NOMO-1 treated with DMSO at 0.1 percent for 48 hours (cell line): ENCODE measurements around the gene C1QTNF12.

ENCODE experiments used
- DNase-seq: peaks from one replicate; lab custom pipeline; 2025; ENCODE audit not compliant: unreplicated experiment; lab: John Stamatoyannopoulos, UW

Gene C1QTNF12

DNA sequence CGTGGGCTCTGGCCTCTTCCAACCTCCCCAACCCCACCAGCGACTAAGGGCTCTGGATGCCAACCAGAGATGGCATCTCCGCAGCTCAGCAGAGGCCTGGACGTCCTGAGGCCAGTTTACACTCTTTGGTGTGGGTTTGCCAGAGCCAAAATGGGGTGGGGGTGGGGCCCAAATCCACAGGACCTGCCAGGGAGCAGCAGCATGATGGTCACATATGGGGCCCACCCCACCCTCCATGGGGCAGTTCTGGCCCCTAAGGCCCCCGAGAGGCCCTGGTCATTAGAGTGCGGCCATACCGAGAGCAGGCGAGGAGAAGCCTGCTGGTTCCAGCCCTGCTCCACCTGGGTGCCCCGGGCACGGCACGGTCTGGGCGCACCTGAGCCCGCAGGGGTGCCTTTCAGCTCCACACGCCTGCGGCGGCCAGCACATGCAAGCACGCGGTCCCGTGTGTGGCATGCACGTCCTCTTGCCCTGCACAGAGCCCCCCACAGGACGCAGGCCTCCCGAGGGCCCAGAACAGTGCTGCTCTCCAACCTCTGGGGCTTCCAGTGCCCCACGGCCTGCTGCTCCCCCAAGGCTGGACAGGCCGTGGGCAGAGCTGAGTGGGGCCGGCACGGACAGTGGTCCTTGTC is 4.8 kb downstream of the C1QTNF12 start:
- no peak for DNase-seq

DNA sequence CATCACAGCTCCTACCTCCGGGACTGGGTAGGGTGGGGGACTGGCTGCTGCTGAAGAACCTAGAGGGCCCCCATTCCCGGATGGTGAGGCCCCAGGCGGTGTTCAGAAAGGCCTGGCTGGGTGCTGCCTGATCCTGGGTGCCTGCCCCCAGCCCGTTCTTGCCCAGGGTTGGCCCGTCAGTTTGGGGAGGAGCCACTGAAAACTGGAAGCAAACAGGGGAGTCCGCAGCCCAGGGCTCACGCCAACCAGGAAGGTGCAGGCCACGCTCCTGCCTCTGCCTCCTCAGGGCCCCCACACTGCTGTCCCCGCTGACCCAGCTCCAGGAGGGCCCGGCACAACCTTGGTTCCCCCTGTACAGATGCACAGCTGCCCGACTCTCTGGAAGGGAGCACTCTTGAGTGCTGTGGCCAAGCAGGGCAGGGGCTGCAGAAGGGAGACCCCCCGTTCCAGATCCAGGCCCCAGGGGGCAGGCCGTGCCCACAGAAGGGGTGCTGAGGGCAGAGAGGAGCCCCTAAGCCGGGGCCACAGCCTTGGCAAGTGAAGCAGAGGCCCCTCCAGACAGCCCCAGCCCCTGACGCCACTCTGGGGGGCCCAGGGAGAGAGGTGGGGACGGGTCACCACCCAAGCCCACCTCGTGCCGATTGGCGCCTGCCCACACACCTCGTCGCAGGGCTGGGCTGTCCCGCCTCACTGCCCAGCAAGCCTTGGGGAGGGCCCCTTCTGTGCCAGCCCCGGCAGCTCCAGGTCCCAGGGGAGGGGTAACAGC is 5.5 kb downstream of the C1QTNF12 start:
- DNase-seq: no peak

- no peak for DNase-seq
Observed at GRCh38 chr1:1240348-1240732, 6.2 kb downstream of the C1QTNF12 start.

DNA sequence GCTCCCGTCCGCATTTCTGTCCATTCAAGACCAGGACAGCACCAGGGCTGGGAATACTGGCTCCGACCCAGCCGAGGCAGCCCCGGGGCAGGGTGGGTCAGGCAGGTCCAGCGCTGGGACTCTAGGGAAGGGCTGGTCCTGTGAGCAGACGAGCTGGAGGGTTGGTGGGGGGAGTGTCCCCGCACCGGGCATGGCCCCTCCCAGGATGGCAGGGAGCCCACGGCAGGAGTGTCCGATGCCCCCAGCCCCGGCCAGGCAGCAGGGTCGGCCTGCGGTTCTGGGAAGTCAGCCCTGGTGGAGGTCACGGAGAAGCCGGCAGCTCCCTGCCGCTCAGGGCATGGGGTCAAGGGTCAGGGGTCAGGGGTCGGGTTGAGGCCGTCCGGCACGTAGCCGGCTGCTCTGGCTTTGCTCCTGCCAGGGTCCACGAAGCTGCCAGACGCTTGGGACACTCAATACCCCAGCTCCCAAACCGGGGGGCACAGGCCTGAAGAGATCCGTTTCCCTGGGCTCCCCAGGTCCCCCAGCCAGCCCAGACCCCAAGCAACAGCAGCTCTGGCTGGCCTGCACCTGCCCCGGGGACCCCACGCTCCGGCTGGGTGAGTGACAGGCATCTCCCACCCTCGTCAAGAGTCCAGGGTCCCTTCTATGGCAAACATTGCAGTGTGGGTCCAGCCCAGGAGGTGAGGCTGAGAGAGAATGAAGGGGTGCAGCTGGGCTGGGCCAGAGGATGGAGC is 6.7 kb downstream of the C1QTNF12 start:
- no peak for DNase-seq

GRCh38 chr1:1239227-1239613 is 7.3 kb downstream of the C1QTNF12 start:
- no peak for DNase-seq

DNA sequence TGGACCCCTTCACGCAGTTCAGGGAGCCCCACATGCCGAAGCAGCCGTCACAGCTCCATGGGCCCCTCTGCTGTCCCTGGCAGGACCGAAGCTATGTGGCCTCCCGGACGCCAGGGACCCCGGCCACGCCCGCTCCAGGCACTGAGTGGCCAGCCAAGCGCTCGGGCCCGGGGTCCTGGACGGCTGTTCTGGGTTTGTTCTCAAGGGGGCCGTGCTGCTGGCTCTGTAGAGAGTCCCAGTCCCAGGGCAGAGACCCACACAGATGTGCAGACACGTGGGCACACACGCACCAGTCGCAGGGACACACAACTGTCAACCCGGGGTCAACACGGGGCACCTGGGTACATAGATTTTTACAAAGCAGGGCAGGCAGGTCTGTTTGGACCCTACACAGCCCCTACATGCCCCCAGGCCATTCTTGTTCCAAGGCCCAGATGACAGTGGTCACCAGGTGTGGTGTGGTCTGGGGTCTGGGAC is 7.8 kb downstream of the C1QTNF12 start:
- no peak for DNase-seq

- no peak for DNase-seq
Observed at GRCh38 chr1:1237874-1238701, 8.4 kb downstream of the C1QTNF12 start.

DNA sequence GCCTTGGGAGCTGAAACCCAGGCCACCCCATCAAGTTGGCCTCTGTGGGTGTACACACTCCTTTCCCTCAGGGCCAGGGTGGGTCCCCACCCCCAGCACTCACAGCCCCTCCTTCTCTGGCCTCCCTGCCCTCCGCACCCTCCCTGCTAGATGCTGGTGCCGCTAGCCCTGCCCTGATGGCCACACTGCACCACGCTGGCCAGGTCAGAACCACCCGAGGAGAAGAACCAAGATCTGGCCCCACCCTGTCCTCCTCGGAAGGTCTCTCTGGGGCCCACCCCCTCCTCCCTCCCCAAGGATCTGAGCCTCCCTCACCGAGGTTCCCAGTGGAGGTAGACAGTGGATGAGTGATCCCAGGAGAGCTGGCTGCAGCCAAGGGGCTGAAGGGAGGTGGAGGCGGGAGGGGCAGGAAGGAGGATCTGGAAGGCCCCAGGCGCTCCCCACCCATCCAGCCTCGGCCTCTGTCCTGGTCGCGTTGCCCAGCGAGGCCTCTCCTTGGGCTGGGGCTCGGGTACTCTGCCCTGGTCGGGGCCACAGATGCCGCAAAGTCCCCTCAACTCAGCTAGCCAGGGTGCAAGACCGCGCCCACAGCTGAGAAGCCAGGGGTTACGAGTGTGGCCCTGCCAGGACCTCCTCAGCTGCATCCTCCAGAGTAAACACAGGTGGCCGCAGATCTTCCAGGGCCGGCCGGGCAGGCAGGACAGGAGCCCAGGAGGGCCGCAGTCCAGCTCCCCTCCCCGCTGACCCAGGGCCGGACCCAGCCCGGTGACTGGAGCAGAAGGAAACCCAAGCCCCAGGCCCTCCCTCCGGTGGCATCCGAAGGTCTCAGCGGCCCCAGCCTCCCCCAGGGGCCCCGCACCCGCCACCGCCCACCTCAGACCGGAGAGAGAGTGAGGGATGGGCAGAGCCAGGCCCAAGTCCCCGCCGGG is 9.3 kb downstream of the C1QTNF12 start:
- DNase-seq: no peak

- no peak for DNase-seq
Observed at GRCh38 chr1:1236176-1236763, 10.3 kb downstream of the C1QTNF12 start.

GRCh38 chr1:1235016-1235744 is 11.3 kb downstream of the C1QTNF12 start:
- DNase-seq: no peak

DNA sequence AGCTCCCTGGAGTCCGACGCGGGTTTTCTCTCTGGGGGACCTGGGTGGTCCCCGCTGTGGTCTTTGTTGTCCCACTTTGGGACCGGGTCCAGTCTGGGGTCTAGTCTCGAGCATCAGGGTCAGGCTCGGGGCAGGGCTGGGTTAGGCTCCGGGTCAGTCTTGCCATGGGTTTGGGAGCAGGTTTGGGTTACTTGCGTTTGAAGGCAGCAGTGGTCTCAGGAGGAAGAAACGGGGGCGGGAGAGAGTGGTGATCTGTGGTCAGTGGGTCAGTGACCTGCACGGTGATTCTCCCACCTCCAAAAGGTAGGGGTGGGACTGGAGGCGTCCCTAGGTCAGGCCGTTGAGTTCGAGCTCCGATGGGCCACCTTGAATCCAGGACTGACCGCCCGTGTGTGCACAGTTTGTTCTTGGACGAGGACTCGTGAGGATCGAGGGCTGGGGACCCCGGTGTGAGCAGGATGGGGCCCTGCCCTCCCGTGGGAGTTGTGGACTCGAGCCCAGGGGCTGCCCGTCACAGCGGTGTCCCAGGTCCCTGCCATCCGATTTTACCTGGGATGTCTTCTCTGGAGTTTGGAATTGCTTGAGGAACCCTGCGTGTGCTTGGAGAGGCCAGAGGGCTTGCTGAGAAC is 12.2 kb downstream of the C1QTNF12 start:
- DNase-seq: no peak

GRCh38 chr1:1233567-1233892 is 13.0 kb downstream of the C1QTNF12 start:
- DNase-seq: no peak

DNA sequence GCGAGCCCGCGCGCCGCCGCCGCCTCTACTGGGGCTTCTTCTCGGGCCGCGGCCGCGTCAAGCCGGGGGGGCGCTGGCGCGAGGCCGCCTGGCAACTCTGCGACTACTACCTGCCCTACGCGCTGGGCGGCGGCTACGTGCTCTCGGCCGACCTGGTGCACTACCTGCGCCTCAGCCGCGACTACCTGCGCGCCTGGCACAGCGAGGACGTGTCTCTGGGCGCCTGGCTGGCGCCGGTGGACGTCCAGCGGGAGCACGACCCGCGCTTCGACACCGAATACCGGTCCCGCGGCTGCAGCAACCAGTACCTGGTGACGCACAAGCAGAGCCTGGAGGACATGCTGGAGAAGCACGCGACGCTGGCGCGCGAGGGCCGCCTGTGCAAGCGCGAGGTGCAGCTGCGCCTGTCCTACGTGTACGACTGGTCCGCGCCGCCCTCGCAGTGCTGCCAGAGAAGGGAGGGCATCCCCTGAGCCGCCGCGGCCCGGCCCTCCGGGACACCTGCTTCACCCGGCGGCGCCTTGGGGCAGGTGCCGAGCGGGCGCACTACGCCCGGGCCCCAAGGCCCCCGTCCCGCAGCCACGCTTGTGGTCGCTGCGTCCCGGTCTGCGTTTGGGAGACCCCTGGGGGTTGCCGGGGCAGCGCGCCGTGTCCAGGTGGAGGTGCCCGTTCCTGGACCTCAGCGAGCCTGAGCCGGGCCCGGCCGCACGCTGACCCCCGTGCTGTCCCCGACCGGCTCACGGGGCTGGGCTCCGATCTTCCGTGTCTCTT is 13.5 kb downstream of the C1QTNF12 start:
- no peak for DNase-seq

GRCh38 chr1:1232208-1232795 is 14.2 kb downstream of the C1QTNF12 start, which contains the start of gene B3GALT6:
B3GALT6 (plus strand) TSS chr1:1232237; CDS start chr1:1232279, 42 bp downstream.
- no peak for DNase-seq

GRCh38 chr1:1231400-1232207 is 14.9 kb downstream of the C1QTNF12 start, which contains the start of gene SDF4:
SDF4 (minus strand) TSS chr1:1232001; CDS start chr1:1228772, 3,229 bp downstream.
- peak; percentile 92 for DNase-seq

GRCh38 chr1:1230656-1231399 is 15.7 kb downstream of the C1QTNF12 start:
- peak; percentile 26 for DNase-seq
